ENCODE data around the gene CARD9.

Gene CARD9

DNA sequence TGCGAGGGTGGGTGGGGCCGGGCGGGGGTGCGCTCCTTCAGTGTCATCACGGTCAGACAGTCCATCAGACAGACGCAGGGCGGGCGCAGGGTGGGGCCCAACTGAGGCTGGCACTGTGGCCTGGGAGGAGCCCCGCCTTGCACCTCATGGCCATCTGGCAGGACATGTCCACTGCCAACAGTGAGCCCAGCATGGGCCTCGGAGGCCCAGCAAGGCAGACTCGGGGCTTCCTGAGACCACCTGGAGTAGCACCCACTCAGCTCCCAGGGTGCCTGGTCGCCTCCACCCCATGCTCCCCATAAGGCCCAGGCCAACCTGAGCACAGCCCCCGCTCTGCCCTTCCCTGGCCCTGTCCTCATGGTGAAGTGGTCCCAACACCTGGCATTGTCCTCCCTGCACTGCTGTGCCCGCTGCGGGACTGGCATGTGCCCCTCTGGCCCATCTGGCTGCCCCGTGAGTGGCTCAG, 54.7 kb downstream of the CARD9 start:
- DNase-seq: no peak

DNA sequence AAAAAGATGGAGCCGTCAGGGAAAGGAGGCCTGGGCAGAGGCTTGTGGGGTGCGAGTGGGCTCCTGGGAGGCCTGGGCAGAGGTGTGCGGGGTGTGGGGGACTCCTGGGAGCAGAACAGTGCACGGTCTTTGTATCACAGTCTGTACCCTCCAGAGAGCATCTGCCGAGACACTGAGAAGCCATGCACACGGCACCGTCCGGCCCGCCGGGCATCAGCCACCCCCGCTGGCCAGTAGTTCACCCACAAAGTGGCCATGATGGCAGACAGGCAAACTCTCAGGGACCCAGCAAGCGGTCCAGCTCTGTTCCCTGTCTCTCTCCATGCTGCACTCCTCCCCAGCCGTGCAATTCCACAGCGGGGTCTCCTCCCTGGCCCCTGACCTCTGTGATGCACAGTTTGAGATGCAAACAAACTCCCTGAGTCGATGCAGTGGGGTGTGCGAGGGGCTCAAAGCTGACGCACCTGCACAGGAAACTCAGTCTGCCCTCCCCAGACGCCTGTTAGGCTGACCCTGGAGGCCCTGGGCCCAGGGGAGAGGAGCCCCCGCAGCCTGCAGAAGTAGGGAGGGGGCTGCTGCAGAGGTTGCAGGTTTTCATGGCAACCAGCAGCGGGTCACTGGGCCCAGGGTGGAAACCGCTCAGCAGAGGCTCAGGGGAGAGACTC, 55.2 kb downstream of the CARD9 start:
- no peak for DNase-seq

DNA sequence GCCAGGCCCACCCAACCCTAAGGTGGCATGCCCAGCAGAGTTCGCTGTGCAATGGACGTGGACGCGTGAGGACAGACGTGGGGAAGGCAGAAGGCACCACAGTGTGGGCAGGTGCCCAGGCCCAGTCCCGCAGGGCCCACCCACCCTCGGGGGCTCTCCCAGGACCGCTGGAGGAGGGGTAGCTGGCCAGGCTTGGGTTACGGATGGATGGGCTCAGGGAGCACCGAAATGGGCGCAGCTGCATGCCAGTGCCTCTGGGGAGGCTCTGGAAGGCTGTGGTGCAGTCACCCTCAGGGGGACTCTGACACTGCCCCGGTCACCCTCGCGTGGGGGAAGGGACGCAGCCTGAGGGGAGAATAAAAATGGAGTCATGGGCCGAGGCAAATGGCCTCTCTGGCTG, 55.8 kb downstream of the CARD9 start:
- DNase-seq: no peak

GRCh38 chr9:136316896-136317676, 56.4 kb downstream of the CARD9 start:
- no peak for DNase-seq

DNA sequence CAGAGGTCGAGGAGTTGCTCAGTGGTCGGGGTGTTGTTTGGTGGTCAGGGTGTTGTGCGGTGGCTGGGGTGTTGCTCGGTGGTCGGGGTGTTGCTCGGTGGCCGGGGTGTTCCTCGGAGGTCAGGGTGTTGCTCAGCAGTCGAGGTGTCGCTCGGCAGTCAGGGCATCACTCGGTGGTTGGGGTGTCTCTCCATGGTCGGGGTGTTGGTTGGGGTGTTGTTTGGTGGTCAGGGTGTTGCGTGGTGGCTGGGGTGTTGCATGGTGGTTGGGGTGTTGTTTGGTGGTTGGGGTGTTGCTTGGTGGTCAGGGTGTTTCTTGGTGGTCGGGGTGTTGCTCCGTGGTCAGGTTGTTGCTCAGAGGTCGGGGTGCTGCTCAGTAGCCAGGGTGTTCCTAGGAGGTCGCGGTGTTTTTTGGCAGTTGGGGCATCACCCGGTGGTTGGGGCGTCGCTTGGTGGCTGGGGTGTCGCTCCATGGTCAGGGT, 57.2 kb downstream of the CARD9 start:
- DNase-seq: no peak

DNA sequence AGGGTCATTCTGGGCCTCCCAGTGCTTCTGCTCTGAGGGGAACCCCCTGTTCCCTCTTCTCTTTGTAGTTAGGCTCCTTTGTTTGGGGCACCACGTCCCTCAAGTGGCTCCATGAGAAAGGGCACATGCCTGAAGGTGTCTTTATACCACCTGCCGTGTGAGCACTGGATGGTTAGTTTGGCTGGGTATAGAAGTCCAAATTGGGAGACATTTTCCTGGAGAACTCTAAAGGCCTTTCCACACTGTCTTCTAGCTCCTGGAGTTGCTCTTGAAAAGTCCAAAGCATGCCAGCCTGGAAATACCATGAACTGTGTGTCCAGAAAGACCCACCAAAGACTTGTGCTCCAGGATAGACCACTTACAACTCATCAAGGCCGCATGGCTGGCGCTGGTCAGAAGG, 58.5 kb downstream of the CARD9 start:
- DNase-seq: no peak

DNA sequence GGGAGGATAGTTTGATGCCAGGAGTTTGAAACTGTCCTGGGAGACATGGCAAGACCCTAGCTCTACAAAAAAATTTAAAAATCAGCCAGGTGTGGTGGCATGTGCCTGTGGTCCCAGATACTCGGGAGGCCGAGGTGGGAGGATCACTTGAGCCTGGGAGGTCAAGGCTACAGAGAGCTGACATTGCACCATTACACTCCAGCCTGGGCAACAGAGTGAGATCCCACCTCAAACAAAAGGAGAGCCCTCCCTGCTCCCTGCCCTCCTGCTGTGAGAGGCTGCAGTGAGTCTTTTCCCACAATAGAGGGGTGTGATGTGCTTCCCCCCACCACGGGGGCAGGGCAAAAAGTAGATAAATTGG, 59.4 kb downstream of the CARD9 start:
- no peak for DNase-seq
